EL (cell line): ENCODE measurements around the gene GP2.
"Not testable (repeated sequence)": the region's sequence is repeated elsewhere in the genome, so short reads cannot be mapped to it uniquely, and the experiment has no call there.

Source experiments
- DNase-seq: peaks from one replicate; pipeline ENCODE4 v3.0.0-alpha.2; 2016

Gene GP2

DNA sequence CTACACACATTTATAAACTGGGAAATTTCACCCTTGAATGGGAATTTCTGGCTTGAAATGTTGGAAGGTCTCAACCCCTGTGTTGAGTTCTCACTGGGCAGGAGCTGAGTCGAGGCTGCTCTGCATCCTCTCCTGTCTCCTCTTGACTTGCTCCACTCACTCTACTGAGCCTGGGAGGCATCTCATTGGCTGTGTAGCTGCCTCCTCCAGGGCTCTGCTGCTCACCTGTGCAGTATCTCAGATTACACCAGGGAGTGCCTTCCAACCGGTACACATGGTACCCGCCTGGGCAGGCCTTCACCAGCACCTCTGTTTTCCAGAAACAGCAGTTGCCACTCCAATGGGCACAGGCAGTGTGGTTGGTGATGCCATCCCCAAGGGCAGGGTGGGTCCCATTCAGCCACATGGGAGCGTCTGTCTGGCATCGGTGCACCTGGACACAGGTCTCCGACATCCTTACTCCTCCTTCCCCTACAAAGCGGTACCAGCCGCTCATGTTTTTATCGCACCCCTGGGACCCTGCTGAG lies 3.7 kb downstream of the GP2 start:
- no peak for DNase-seq

DNA sequence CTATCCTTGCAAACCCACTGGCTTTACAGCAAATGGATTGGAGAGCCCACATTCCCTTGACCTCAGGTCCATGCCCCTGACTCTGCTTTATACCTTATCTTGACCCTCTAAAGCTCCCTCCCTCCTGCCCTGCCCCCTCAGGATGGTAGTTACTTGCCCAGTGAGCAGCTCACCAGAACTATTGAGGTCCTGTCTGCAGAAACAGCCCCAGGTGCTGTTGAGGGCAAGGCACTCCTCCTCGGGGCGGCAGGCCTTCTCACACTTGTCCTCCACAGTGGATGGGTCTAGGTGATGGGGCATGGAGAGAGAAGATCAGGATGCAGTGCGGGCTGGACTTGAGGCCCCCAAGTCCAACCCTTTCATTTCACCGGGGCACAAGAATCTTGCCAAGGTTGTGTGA lies 4.6 kb downstream of the GP2 start:
- DNase-seq, result no peak

DNA sequence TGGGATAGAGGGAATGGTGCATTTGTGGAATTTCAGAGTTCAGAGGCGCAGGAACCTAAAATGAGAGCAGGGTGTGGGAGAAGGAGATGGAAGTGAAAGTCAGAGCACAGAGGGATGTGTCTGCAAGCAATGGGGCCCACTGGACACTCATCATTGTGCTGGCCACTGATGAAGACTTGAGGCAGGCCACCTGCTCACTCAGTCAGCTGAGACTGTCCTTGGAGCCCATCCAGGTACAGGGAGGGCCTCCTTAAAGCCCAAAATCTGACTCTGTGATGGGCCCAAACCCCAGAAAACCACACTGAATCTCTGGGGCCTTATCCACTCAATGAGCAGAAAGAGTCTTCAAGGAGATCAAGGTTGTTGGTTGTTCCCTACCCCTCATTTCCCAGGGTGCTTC lies 5.6 kb downstream of the GP2 start:
- DNase-seq, result no peak

DNA sequence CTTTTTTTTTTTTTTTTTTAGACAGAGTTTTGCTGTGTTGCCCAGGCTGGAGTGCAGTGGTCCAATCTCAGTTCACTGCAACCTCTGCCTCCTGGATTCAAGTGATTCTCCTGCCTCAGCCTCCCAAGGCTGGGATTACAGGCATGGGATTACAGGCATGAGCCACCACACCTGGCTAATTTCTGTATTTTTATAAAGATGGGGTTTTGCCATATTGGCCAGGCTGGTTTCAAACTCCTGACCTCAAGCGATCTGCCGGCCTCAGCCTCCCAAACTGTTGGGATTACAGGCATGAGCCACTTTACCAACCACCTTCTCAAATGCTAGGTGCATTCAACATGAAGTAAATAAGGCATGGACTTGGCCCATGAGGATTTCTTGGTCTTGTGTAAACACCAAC lies 6.3 kb downstream of the GP2 start:
- DNase-seq, result not testable (repeated sequence)

DNA sequence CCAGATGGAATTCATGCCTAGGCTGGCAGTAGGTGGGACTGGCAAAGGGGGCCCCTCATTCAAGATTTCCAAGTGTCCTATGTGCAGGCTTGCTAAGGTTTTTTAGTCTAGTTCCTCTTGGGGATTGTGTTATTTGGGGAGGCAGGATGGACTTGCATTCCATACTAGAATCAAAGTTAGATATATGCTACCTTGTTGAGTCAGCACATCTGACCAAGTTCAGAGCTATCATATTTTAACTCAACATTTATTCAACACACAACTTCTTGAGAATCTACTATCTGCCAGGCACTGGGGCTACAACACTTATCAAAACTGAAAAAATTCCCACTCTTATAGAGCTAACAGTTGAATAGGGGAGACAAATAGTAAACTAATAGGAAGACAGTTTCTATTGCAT lies 6.7 kb downstream of the GP2 start:
- DNase-seq, result no peak

DNA sequence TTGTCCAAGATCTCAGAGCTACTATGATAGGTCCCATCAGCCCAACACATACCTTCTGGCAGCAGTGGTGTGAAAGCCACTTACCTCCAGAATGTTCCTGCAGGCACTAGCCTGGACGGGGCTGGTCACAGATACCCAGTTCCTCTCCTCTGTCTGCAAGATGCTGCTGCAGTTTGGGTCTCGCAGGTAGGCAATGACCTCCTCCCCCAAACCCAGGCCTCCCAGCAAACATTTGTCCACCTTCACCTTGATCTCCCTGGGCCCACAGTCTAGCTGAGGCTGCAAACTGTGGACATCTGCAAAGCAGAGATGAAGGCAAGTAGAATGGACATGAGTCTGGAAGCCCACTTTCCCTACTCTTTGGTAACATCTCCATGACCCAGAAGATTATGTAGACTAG lies 7.1 kb downstream of the GP2 start:
- DNase-seq, result no peak

DNA sequence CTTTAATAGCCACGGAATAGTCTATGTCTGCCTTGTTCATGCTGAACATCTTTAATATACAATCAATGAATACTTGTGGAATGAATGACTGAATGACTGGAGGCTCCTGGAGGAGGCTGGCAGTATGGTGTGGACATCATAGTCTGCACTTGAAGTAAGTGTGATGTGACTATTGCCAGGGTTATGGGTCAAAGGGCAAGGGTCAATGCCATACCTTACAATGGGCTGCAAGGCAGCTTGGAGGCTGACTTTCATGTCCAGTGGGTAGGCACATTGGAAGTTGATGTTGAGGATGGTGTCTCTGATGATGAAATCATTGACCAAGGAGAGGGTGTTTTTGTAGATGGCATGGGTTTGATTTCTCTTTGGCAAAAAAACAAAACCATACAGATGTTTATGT lies 7.9 kb downstream of the GP2 start:
- no peak for DNase-seq

DNA sequence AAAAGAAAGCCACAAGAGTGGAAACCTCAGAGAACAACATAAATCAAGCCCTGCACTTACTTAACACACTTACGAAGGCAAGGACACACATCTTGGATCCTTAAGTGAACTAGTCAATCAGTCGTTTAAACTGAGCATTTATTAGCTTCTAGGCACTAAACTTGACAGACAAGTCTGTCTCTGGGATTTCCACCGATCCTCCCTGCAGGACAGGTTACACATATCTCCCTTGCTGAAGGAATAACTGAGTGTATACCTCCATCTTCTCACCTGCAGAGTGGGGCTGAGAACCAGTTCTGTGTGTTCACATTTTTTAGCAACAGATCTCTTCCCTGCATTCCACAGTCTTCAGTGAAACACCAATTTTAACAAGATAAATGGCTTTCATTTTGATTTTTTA lies 8.9 kb downstream of the GP2 start:
- DNase-seq, result no peak

DNA sequence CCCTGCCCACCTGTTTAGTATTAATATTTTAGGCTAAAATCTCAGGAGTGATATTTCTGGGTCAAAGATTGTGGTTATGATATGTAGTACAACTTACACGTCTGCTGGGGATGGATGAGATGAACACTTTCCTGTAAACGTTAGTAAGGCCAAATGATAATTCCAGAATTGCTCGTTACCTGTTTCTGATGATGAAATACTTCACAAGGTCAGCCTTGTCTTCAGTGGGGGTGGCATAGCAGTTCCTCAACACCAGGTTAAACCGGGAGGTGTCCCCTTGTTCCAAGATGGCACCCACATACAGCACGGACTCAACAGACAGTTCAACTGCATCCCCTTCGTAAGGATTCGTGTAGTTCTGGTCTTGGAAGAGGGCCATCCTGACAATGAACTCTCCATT lies 9.3 kb downstream of the GP2 start:
- no peak for DNase-seq

DNA sequence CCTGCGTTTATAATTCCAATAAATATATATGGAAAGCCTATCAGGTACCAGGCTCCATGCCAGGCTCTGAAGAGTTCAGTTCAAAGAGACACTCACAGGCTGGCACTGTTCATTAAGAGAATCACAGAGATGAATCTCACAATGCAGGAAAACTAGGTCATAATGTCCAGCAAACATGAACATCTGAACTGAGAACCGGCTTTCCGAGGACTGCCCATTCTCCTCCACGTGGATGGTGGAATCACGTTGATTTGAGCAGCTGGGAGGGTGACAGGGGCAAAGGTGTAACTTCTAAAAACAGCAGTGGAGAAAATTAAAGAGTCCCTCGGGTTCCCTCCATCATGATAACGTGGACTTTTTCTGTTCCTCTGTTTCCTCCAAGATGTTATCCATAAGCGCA lies 10.2 kb downstream of the GP2 start:
- DNase-seq, result no peak

DNA sequence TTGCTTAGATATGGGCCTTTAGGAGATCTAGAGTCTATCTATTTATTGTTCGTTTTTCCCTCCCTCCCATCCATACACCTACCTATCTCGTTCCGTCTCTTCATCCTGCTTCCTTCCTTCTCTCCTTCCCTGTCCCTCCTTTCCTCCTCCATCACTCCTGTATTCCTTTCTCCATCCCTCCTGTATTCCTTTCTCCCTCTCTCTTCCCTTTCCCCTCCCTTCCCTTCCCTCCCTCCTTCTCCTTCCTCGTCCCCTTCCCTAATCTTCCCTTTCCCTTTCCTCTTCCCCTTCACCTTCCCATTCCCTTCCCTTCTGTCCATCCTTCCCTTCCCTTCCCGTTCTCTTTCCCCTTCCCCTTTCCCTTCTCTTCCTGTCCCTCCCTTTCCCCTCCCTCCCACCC lies 10.6 kb downstream of the GP2 start:
- no peak for DNase-seq

DNA sequence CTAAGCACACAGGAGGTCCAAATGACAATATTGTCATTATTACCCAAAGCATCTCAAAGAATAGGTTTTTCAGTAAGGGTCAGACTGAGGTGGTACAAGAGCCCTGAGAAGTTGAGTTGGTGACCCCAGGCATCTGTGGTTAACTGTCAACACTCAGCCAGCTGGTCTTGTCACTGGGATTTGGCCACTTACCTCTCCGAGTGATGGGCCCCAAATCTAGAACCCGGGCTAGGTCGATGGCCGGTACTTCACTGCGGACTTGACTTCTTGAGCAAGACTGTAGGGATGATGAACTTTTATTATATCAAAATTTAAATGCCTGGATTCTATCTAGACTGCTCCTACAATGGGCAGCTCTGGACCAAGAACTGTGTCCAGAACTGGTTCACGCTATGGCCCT lies 11.5 kb downstream of the GP2 start:
- no peak for DNase-seq

DNA sequence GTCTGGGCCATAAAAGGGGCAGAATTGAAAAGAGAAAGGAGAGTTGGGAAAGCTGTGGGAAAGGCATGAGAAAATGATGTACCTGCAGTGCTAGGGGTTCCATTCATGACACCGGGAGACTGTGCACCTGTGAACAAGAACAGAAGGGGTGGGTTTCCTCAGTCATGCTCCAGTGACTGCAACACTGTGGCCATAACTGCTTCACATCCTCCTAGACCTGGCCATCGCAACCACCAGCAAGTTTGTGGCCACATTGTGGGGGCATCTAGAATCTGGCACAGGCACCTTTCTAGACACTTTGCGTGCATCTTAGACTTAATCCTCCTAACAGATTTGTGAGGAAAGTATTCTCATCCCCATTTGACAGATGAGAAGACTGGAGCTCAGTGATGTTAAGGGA lies 12.7 kb downstream of the GP2 start:
- DNase-seq, result no peak

DNA sequence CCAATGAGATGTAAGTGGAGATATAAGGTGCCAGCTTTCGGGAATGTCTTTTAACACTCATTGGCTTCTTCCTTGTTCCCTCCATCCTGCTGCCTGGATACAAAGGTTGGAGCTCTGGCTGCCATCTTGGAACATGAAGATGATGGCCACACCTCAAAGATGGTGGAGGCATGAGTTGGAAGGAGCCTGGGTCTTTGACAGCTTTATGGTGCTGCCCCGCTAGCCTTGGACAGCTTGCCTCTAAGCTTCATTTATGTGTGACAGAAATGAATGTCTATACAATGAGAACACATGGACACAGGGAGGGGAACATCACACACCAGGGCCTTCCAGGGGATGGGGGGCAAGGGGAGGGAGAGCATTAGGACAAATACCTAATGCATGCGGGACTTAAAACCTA lies 13.6 kb downstream of the GP2 start:
- no peak for DNase-seq

DNA sequence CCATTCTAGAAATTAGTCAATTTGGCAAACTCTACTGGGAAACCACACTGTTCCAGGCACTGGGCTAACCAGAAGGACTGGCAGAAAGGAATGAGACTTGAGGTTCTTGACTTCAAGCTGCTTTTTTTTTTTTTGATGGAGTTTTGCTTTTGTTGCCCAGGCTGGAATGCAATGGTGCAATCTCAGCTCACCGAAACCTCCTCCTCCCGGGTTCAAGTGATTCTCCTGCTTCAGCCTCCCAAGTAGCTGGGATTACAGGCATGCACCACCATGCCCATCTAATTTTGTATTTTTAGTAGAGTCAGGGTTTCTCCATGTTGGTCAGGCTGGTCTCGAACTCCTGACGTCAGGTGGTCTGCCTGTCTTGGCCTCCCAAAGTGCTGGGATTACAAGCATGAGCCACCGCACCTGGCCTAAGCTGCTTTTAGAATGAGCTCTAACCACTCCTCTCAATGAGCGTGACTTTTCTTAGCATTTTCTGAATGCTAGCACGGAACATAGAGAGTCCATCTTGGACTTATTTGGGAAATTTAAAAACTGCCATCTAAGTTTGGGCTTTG lies 14.7 kb downstream of the GP2 start:
- DNase-seq, result not testable (repeated sequence)

DNA sequence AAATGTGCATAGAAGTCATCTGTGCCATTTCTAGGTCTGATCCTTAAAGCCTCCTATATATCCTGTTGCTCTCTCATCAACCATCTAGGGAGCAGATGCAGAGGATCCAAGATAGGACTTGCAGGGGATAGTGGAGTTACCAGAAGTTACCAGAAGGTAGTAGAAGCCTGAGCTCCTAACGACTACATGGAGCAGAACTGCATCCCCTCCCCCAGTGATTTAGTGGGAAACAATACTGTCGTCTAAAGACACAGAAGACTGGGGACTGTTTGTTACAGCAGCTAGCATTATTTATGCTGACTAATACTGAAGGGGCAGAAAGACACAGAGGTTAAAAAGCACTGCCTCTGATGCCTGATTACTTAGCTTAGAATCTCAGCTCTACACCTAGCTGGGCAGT lies 15.8 kb downstream of the GP2 start:
- DNase-seq, result no peak

DNA sequence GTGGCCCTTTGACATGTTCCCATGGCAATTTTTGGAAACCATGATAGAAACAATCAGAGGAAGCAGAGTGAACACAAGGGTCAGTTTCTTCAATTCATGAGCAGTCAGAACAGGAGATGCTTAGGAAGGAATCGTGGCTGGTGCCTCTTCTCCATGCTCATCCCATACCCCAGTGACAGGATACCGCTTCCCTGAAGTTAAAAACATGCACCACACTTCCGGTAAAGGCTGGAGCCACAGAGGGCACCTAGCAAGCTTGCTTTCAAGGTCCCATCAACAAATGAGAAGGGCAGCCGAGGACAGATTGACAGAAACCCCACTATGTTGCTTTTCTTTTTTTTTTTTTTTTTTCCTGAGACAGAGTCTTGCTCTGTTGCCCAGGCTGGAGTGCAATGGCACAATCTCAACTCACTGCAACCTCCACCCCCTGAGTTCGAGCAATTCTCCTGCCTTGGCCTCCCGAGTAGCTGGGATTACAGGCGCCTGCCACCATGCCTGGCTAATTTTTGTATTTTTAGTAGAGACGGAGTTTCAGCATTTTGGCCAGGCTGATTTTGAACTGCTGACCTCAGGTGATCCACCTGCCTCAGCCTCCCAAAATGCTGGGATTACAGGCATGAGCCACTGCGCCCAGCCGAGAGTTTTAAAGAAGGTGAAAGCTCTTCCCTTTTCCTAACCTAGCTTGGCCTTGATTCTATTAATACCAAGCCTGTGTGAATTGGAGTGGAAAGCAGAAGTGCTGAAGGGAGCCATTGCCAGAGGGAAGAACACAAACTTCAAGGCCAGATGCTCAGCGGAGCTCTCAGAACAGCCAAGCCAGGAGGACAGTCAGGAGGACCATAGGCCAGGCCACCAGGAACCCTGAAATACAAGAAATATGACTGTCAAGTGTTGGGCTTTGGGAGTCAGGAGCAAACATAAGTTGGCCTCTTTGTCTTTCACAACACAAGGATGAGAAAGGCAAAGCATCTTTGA lies 16.6 kb downstream of the GP2 start:
- no peak for DNase-seq

DNA sequence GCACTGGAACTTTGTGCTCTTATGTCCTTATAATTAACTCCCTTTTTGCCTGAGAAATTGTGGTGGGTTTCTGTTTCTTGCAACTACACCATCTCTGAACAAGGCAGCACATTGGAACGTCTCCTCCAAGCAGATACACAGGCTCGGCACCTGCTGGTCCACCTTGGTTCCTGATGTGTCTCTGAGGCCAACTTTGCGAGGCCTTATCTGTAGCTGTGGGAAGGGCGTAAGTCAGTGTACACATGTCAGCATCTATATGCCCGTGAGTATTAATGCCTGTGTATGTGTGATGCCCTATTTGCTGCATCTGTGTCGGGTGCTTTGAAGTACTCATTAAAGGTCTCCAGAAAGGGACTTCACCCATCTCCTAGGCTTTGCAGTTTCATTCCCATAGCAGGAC lies 17.5 kb downstream of the GP2 start:
- no peak for DNase-seq

DNA sequence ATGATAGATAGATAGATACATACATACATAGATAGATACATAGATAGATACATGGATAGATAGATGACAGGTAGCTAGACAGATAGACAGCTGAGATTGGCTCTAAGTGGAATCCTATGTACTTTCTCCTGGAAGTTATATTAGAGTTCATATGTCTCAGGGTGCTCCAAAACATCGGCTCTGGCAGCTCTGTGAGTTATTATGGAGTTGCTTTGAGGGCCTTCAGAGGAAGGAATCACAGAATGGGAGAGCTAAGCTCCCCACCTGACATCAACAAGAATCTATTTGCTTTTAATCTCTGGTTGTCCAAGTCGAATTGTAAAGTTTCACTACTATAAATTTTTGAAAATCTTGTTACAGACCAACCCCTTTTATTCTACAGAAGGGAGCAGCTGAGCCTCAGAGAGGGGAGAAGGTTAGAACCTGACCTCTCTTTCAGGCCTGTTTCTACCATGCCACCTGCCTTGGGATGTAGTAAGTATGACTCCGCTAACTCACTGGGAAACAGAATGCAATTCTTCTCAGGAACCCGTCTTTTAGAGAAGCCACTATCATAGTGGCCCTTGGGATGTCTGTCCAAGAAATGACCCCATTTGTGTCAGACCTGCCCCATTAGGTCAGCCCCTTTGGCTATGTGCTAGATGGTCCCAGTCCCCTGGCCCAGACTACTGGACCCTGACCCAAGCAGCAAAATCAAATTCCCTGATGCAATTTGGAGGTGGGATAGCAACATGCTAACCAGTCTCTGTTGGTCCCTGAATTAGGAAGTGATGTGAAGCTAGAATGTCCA lies 18.3 kb downstream of the GP2 start:
- DNase-seq, result no peak

DNA sequence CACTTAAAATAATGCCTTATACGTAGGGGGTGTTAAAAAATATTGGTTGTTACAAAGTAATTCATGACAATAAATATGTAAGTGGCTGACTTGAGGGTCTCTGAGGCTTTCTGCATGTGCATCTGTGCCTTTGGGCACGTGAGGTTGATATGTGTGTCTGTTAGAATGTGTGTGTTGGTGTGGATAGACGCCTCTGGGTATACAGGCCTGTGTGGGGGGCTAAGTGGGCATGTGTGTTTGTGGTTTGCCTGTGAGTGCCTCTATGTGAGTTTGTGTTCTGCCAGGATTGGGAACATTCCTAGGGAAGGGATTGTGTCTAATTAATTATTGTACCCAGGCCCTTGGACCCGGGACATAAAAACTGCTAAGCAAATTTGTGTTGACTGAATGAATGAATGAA lies 19.0 kb downstream of the GP2 start:
- DNase-seq, result no peak

DNA sequence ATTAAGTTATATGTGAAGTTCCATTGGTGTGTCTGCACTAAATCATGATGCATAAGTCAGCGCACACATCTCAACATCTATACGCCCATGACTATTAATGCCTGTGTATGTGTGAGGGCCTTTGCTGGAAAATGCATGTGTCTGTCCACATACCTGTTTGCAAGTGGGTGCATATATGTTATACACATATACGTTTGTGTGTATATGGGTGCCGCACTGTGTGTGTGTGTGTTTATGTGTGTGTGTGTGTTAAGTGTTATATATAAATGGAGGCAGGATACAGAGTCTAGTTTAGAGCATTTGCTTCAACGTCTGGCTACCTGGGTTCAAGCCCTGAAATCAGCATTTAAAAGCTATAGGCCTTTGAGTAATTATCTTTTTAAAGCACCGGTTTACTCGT lies 19.5 kb downstream of the GP2 start:
- no peak for DNase-seq

DNA sequence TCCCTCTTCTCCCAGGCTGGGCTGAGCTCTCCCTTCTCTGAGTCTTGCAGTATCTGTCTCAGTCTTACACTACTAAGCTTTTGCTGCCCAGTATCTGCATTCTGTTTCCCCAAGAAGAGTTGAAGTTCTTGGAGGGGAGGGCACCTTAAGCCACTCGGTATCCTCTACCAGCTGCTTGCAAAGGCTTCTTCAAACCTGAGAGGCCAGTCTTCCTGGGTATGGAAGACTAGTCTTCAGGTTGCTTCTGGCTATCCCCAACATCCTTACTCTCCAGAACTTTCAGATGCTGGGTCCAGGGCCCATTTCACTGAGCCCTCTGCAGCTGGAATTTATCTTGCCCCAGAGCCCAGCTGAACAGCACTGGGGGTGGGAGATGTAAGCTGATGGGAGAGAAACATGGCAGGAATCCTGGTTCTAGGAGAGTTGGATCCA lies 20.1 kb downstream of the GP2 start:
- DNase-seq, result no peak

DNA sequence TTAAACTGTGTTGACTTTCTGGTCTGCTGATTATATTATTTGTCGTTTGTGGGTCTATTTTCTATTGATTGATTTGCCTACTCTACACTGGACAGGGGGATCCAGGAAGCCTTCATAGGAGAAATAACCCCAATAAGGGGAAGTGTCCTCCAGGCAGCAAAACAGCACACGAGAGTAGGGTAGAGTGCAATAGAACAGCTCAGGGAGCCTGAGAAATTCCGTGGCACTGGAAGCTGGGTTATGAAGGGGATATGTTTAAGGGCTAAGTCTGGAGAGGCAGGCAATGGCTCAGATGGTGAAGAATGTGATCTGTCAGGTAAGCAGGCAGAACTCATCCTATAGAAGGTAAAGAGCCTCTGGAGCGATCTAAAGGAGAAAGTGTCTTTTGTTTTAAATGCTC lies 20.9 kb downstream of the GP2 start:
- DNase-seq, result no peak

DNA sequence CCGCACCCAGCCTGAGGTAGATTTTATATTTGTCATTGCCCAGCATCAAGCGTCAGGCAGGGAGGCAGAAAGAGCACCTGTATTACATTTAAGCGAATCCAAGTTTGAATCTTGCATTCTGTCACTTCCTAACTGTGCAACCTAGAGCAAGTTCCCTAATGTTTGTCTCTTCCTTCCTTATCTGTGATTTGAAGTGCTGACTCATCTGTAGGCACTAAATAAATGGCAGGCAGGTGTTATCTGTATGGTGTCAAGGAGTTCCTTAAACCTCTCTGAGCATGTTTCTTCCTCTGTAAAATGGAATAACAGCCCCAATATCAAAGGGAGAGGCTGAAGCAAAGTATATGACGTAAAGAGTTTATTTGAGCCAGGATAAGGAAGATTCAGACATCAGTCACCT lies 24.3 kb downstream of the GP2 start:
- DNase-seq, result no peak
